GM12873 (cell line): ENCODE data around the gene HES4.

Experiments used
- CTCF ChIP-seq: IDR thresholded peaks from 2 replicates; pipeline ENCODE4 v1.5.1; 2012; ENCODE audit warnings: low read depth, mild to moderate bottlenecking, moderate library complexity, low read length, control low read depth; ENCODE audit not compliant: insufficient read depth; ENCODE audit errors: missing control alignments

HES4 gene

DNA sequence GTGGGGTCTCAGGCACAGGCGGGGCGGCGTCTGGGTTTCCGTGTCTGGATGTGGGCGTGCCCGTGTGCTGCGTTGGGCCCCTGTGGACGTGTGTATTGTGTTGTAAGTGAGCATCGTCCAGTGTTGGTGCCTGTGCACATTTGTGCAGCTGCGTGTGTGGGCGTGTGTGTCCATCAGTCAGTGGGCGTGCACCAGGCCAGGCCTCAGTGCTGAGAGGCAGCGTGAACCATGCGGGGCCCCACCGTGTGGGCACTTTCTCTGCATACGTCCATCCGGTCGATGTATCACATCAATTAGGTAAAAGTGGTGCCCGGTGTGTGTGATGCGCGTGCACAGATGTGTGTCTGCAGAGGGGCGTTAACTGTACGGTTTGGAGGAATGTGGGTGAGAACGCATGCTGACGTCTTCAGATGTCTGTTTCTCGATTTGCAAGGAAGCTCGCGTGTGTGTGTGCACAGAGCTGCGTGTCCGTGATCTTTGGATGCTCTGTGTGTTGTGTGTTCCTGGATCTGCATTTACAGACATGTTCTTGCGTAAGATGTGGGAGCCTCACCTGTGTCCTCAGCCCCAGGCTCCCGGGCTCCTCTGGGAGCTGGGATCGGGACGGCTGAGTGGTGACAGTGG, 44.7 kb upstream of the HES4 start:
- TF ChIP-seq CTCF = no peak

DNA sequence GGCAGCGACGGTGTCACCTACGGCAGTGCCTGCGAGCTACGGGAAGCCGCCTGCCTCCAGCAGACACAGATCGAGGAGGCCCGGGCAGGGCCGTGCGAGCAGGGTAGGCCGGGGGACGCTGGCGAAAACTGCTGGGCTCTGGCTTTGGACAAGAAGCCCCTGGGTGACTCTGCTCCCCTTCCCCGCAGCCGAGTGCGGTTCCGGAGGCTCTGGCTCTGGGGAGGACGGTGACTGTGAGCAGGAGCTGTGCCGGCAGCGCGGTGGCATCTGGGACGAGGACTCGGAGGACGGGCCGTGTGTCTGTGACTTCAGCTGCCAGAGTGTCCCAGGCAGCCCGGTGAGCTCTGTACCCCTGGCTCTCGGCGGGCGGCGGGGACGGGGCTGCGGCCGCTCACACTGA, 44.0 kb upstream of the HES4 start:
- no peak for TF ChIP-seq CTCF

GRCh38 chr1:1043411-1043810, 43.5 kb upstream of the HES4 start:
- TF ChIP-seq CTCF = no peak

DNA sequence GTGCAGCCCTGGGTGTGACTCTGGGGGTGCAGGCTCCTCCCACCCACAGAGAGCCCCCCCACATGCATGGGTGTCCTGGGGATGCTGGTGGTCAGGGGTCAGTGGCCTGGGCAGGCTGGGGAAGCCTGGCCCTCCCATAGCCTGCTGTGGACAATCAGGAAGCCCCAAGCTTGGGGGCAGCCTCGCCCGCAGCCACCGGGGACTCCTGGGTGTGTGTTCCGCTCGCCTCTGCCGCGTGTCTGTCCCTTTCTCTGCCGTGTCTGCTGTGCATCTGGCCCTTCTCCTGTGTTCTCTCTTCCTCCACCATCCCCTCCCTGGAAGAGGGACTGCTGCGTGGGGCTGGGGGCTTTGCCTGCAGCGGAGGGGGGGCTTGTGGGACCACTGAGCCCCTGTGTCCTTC, 42.9 kb upstream of the HES4 start:
- no peak for TF ChIP-seq CTCF

DNA sequence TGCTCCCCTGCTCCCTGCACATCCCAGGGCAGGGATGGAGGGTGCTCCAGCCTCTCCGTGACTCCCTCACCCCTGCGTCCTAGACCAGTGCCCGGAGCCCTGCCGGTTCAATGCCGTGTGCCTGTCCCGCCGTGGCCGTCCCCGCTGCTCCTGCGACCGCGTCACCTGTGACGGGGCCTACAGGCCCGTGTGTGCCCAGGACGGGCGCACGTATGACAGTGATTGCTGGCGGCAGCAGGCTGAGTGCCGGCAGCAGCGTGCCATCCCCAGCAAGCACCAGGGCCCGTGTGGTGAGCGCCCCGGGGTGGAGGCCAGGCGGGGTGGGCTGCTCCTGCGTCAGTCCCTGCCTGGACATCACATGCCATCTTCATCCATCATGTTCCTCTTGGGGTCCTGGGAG, 42.0 kb upstream of the HES4 start:
- TF ChIP-seq CTCF = no peak

DNA sequence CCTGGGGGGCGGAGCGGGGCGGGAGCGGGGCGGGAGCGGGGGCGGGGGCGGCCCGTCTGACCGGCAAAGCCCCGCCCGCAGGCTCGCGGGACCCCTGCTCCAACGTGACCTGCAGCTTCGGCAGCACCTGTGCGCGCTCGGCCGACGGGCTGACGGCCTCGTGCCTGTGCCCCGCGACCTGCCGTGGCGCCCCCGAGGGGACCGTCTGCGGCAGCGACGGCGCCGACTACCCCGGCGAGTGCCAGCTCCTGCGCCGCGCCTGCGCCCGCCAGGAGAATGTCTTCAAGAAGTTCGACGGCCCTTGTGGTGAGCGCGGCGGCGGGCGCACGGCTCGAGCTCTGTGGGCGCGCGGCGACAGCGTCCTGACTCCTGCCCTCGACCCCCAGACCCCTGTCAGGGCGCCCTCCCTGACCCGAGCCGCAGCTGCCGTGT, 41.2 kb upstream of the HES4 start:
- TF ChIP-seq CTCF = no peak

GRCh38 chr1:1040004-1040991, 40.4 kb upstream of the HES4 start:
- TF ChIP-seq CTCF = no peak
